ENCODE results near the gene COG2.

COG2 gene

DNA sequence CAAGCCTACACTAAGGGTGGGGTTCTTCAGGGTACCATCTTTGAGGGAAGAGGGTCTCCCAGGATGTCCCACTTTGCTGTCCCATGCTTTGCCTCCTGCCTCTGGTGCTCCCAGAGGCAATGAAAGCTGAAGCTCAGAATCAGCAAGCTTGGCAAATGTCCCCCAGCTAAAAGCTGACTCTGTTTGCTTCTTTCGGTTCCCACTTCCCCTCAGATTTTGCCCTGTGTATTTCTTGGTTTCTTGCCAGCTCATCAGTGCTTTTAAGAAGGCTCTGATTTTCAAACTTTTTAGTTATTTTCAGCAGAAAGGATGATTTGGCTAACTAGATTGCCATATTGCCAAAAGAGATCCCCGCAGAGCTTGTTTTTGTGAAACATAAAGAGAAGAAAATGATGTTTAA is 33.1 kb upstream of the COG2 start:
- Histone ChIP-seq H2BK12ac (ENCODE audit: low read length) (no peak overlapping the region), H4K91ac (ENCODE audit: low read depth, low read length, poor library complexity) (no peak overlapping the region), H3K23ac (ENCODE audit: low read depth, low read length, poor library complexity) (no peak overlapping the region), H3K79me1 (ENCODE audit: low read depth, low read length) (no peaks in the 10 kb centered on the region), H3K18ac (ENCODE audit: low read length) (no peak overlapping the region), H2BK120ac (ENCODE audit: low read depth, low read length) (no peak overlapping the region), H3K27ac (replicated peaks; ENCODE audit: low read length) (no peak overlapping the region), H3K4ac (ENCODE audit: low read length) (no peak overlapping the region), H2BK5ac (ENCODE audit: low read length) (no peak overlapping the region), H3K36me3 (replicated peaks in 1 of 2; ENCODE audit: control insufficient read depth in 2 of 2, insufficient read depth in 2 of 2, low read length in 2 of 2) (no peaks in the 10 kb centered on the region), H2AK5ac (ENCODE audit: low read depth, low read length) (no peak overlapping the region), H2AFZ (ENCODE audit: low read length) (no peak overlapping the region), H2BK15ac (ENCODE audit: low read length) (no peak overlapping the region), H3K9me3 (replicated peaks in 1 of 2; ENCODE audit: control insufficient read depth in 2 of 2, insufficient read depth in 1 of 2, low read depth in 1 of 2, low read length in 2 of 2) (no peaks in the 10 kb centered on the region), H4K8ac (ENCODE audit: low read depth, low read length) (no peak overlapping the region), H3K14ac (ENCODE audit: low read length) (no peak overlapping the region), H3K4me1 (ENCODE audit: control insufficient read depth in 2 of 2, insufficient read depth in 1 of 2, low read depth in 1 of 2, low read length in 2 of 2) (peaks cover 0 to 13% of the 10 kb centered on the region in 2 donors), H3K4me3 (ENCODE audit: low read length in 2 of 2) (no peak overlapping the region), H3K4me2 (ENCODE audit: insufficient read depth, low read length, poor library complexity, severe bottlenecking) (no peak overlapping the region), H3K9ac (ENCODE audit: low read depth, low read length, poor library complexity) (no peak overlapping the region), H3K27me3 (ENCODE audit: control insufficient read depth in 3 of 3, insufficient read depth in 3 of 3, low read depth in 1 of 3, low read length in 3 of 3) (peaks cover 0 to 26% (median 0%) of the 10 kb centered on the region in 3 experiments)
- WGBS, 2 donors (ENCODE audit: extremely low coverage in 2 of 2, insufficient read length in 2 of 2, insufficient replicate concordance in 1 of 2), result no CpG with 5 or more reads among the region's 2 CpGs
- DNase-seq (ENCODE audit: low spot score), result no peak

DNA sequence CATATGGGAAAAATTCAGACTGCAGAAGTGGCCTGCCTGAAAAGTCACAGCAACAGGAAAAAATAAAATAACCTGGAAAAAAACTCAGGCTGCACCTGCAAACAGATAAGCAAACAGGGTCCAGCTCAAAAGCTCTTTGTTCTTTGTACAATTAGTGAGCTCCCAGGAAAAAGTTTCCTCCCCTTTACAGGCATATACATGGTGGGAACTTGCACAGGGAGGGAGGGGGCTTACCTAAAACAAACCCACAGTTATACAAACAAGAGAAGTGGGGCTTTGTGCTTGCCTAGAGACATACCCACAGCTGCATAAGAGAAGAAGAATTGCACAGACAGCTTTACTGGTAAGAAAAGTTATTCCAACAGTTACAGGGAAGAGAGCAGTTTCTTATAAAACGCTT is 31.7 kb upstream of the COG2 start:
- no peak overlapping the region for H3K23ac ChIP-seq (ENCODE audit: low read depth, low read length, poor library complexity)
- H2BK120ac ChIP-seq (ENCODE audit: low read depth, low read length), result no peak overlapping the region

DNA sequence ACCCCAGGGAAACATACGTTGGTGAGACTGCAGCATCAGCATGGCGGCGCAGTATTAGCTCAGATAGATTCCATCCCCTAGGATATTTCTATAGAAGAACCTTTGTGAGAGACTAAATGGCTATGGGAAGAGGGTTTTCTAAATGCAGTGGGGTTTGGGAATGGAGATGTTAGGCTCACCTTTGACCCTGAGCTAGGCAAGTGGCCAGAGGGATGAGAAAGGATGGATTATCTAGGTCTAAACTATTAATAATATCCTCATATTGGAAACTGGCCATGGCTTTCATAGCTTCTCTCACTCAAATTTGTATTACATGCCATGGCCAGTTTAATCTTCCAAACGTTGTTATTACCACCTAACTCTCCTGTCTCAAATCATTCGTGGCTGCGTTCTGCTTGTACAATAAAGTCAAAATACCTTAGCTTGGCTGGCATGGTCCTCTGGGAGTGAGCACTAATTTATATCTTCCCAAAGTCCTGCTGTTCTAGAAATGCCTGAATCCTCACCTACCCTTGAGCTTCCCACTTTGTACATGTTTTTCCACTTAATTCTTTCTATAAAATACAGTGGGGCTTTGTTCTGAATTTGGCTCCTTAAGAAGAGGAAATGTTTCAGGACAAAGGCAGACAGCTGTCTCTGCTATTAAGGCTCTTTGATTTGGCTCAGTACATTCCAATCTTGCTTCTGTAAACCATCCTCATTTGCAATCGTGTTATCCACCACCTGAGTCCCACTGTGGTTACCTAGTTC is 31.0 kb upstream of the COG2 start:
- no peak overlapping the region for H4K8ac ChIP-seq (ENCODE audit: low read depth, low read length)
- H3K4me3 ChIP-seq (ENCODE audit: low read length in 2 of 2), result no peak overlapping the region
- no peak overlapping the region for H3K18ac ChIP-seq (ENCODE audit: low read length)
- H3K9me3 ChIP-seq (replicated peaks in 1 of 2; ENCODE audit: control insufficient read depth in 2 of 2, insufficient read depth in 1 of 2, low read depth in 1 of 2, low read length in 2 of 2), result no peaks in the 10 kb centered on the region
- no peaks in the 10 kb centered on the region for H3K36me3 ChIP-seq (replicated peaks in 1 of 2; ENCODE audit: control insufficient read depth in 2 of 2, insufficient read depth in 2 of 2, low read length in 2 of 2)
- no peak overlapping the region for H3K4ac ChIP-seq (ENCODE audit: low read length)
- no CpG with 5 or more reads among the region's 7 CpGs for WGBS, 2 donors (ENCODE audit: extremely low coverage in 2 of 2, insufficient read length in 2 of 2, insufficient replicate concordance in 1 of 2)
- H3K4me2 ChIP-seq (ENCODE audit: insufficient read depth, low read length, poor library complexity, severe bottlenecking), result no peak overlapping the region
- no peak overlapping the region for H3K23ac ChIP-seq (ENCODE audit: low read depth, low read length, poor library complexity)
- H3K9ac ChIP-seq (ENCODE audit: low read depth, low read length, poor library complexity), result no peak overlapping the region
- H2BK5ac ChIP-seq (ENCODE audit: low read length), result no peak overlapping the region
- H4K91ac ChIP-seq (ENCODE audit: low read depth, low read length, poor library complexity), result no peak overlapping the region
- H3K79me1 ChIP-seq (ENCODE audit: low read depth, low read length), result no peaks in the 10 kb centered on the region
- peaks cover 0 to 13% of the 10 kb centered on the region in 2 donors for H3K4me1 ChIP-seq (ENCODE audit: control insufficient read depth in 2 of 2, insufficient read depth in 1 of 2, low read depth in 1 of 2, low read length in 2 of 2)
- H2BK120ac ChIP-seq (ENCODE audit: low read depth, low read length), result no peak overlapping the region
- no peak overlapping the region for H3K14ac ChIP-seq (ENCODE audit: low read length)
- no peak for DNase-seq (ENCODE audit: low spot score)
- no peak overlapping the region for H2AK5ac ChIP-seq (ENCODE audit: low read depth, low read length)
- no peak overlapping the region for H2BK12ac ChIP-seq (ENCODE audit: low read length)
- H2AFZ ChIP-seq (ENCODE audit: low read length), result no peak overlapping the region
- no peak overlapping the region for H3K27ac ChIP-seq (replicated peaks; ENCODE audit: low read length)
- H2BK15ac ChIP-seq (ENCODE audit: low read length), result no peak overlapping the region
- peaks cover 0 to 31% (median 0%) of the 10 kb centered on the region in 3 experiments for H3K27me3 ChIP-seq (ENCODE audit: control insufficient read depth in 3 of 3, insufficient read depth in 3 of 3, low read depth in 1 of 3, low read length in 3 of 3)

More for the DNA sequence above, 31.7 kb upstream of the COG2 start:
- Histone ChIP-seq H3K4me1 (ENCODE audit: control insufficient read depth in 2 of 2, insufficient read depth in 1 of 2, low read depth in 1 of 2, low read length in 2 of 2) (peaks cover 0 to 13% of the 10 kb centered on the region in 2 donors), H4K91ac (ENCODE audit: low read depth, low read length, poor library complexity) (no peak overlapping the region), H2BK15ac (ENCODE audit: low read length) (no peak overlapping the region), H2AFZ (ENCODE audit: low read length) (no peak overlapping the region), H3K4me2 (ENCODE audit: insufficient read depth, low read length, poor library complexity, severe bottlenecking) (no peak overlapping the region), H3K27me3 (ENCODE audit: control insufficient read depth in 3 of 3, insufficient read depth in 3 of 3, low read depth in 1 of 3, low read length in 3 of 3) (peaks cover 0 to 31% (median 0%) of the 10 kb centered on the region in 3 experiments), H2AK5ac (ENCODE audit: low read depth, low read length) (no peak overlapping the region), H3K9ac (ENCODE audit: low read depth, low read length, poor library complexity) (no peak overlapping the region), H3K18ac (ENCODE audit: low read length) (no peak overlapping the region), H3K14ac (ENCODE audit: low read length) (no peak overlapping the region), H2BK12ac (ENCODE audit: low read length) (no peak overlapping the region), H3K4me3 (ENCODE audit: low read length in 2 of 2) (no peak overlapping the region), H3K9me3 (replicated peaks in 1 of 2; ENCODE audit: control insufficient read depth in 2 of 2, insufficient read depth in 1 of 2, low read depth in 1 of 2, low read length in 2 of 2) (no peaks in the 10 kb centered on the region), H4K8ac (ENCODE audit: low read depth, low read length) (no peak overlapping the region), H3K79me1 (ENCODE audit: low read depth, low read length) (no peaks in the 10 kb centered on the region), H2BK5ac (ENCODE audit: low read length) (no peak overlapping the region), H3K36me3 (replicated peaks in 1 of 2; ENCODE audit: control insufficient read depth in 2 of 2, insufficient read depth in 2 of 2, low read length in 2 of 2) (no peaks in the 10 kb centered on the region), H3K27ac (replicated peaks; ENCODE audit: low read length) (no peak overlapping the region), H3K4ac (ENCODE audit: low read length) (no peak overlapping the region)
- no CpG with 5 or more reads among the region's 1 CpG for WGBS, 2 donors (ENCODE audit: extremely low coverage in 2 of 2, insufficient read length in 2 of 2, insufficient replicate concordance in 1 of 2)
- no peak for DNase-seq (ENCODE audit: low spot score)

DNA sequence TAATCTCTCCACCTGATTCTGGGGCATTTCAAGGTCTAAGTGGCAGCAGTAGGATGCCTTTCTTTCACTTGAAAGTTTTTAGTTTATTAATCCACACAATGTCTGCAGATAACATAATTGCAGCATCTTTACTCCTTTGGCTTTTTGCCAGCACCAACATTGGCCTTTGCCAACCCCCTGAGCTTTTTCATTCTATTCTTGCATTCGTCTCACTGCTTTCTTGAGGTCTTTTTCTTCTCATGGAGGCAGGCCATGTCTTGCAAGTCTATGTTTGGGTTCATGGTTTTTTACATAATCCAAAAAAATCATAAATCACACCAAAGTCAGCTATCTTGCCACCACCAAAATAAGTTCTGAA is 30.4 kb upstream of the COG2 start:
- H3K27ac ChIP-seq (replicated peaks; ENCODE audit: low read length), result no peak overlapping the region
- no peak overlapping the region for H4K91ac ChIP-seq (ENCODE audit: low read depth, low read length, poor library complexity)
- H3K4me2 ChIP-seq (ENCODE audit: insufficient read depth, low read length, poor library complexity, severe bottlenecking), result no peak overlapping the region
- H2AK5ac ChIP-seq (ENCODE audit: low read depth, low read length), result no peak overlapping the region
- no peak overlapping the region for H2BK120ac ChIP-seq (ENCODE audit: low read depth, low read length)
- no CpG with 5 or more reads among the region's 1 CpG for WGBS, 2 donors (ENCODE audit: extremely low coverage in 2 of 2, insufficient read length in 2 of 2, insufficient replicate concordance in 1 of 2)
- no peak overlapping the region for H2BK15ac ChIP-seq (ENCODE audit: low read length)
- no peaks in the 10 kb centered on the region for H3K79me1 ChIP-seq (ENCODE audit: low read depth, low read length)
- H2BK5ac ChIP-seq (ENCODE audit: low read length), result no peak overlapping the region
- no peak overlapping the region for H3K4me3 ChIP-seq (ENCODE audit: low read length in 2 of 2)
- H3K4me1 ChIP-seq (ENCODE audit: control insufficient read depth in 2 of 2, insufficient read depth in 1 of 2, low read depth in 1 of 2, low read length in 2 of 2), result peaks cover 0 to 13% of the 10 kb centered on the region in 2 donors
- no peak overlapping the region for H2BK12ac ChIP-seq (ENCODE audit: low read length)
- no peak overlapping the region for H3K4ac ChIP-seq (ENCODE audit: low read length)
- no peak for DNase-seq (ENCODE audit: low spot score)
- no peaks in the 10 kb centered on the region for H3K36me3 ChIP-seq (replicated peaks in 1 of 2; ENCODE audit: control insufficient read depth in 2 of 2, insufficient read depth in 2 of 2, low read length in 2 of 2)
- no peak overlapping the region for H3K9ac ChIP-seq (ENCODE audit: low read depth, low read length, poor library complexity)
- no peak overlapping the region for H3K18ac ChIP-seq (ENCODE audit: low read length)
- H3K14ac ChIP-seq (ENCODE audit: low read length), result no peak overlapping the region
- H3K27me3 ChIP-seq (ENCODE audit: control insufficient read depth in 3 of 3, insufficient read depth in 3 of 3, low read depth in 1 of 3, low read length in 3 of 3), result peaks cover 0 to 34% (median 0%) of the 10 kb centered on the region in 3 experiments
- no peak overlapping the region for H3K23ac ChIP-seq (ENCODE audit: low read depth, low read length, poor library complexity)
- H2AFZ ChIP-seq (ENCODE audit: low read length), result no peak overlapping the region
- H3K9me3 ChIP-seq (replicated peaks in 1 of 2; ENCODE audit: control insufficient read depth in 2 of 2, insufficient read depth in 1 of 2, low read depth in 1 of 2, low read length in 2 of 2), result peaks cover 0 to 1% of the 10 kb centered on the region in 2 donors
- H4K8ac ChIP-seq (ENCODE audit: low read depth, low read length), result no peak overlapping the region

Data from neuronal stem cell (in vitro differentiated cells).